GM18508 (cell line): ENCODE results near the gene SPARCL1.
"Not testable (repeated sequence)": the region's sequence is repeated elsewhere in the genome, so short reads cannot be mapped to it uniquely, and the experiment has no call there.

Source experiments
- ATAC-seq: cut with Tn5 transposase; IDR thresholded peaks from one replicate; pipeline ENCODE4 v1.9.1; 2021; ENCODE audit warnings: moderate number of reproducible peaks; ENCODE audit not compliant: insufficient read depth, unreplicated experiment

SPARCL1 gene

GRCh38 chr4:87462102-87462501 lies 67.1 kb downstream of the SPARCL1 start:
- ATAC-seq: no peak

- ATAC-seq: no peak
Observed at GRCh38 chr4:87461281-87461700, 67.9 kb downstream of the SPARCL1 start.

DNA sequence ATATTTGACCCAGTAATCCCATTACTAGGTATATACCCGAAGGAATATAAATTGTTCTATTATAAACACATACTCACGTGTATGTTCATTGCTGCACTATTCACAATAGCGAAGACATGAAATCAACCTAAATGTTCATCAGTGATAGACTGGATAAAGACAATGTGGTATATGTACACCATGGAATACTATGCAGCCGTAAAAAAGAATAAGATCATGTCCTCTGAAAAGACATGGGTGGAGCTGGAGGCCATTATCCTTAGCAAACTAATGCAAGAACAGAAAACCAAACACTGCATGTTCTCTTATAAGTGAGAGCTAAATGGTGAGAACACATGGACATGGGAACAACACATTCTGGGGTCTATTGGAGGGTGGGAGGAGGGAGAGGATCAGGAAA lies 70.3 kb downstream of the SPARCL1 start:
- ATAC-seq: no peak

DNA sequence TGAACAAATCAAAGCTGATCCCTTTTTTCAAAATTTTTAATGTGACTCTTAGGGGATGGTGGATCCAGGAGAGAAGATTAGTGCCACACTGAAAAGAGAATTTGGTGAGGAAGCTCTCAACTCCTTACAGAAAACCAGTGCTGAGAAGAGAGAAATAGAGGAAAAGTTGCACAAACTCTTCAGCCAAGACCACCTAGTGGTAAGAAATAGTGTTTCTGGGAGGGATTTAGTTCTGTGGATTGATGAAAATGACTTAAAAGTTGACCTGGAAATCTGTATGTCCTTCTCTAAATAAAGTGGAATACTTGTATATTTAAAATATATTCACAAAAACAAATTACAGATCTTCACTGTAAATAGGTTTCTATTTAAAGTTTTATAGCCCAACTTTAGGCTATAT lies 77.6 kb downstream of the SPARCL1 start:
- ATAC-seq: no peak

DNA sequence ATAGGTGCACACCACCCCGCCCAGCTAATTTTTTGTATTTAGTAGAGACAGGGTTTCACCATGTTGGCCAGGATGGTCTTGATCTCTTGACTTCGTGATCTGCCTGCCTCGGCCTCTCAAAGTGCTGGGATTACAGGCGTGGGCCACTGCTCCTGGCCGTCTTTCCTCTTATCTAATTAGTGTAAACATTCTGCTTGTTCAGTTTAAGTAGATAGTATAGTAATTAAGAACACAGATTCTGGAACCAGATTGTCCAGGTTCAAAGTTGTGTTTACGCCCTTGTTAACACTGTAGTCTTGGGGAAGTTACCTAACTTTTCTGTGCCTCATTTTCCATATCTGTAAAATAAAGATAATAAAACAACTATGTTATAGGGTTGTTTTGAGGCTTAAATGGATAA lies 82.8 kb downstream of the SPARCL1 start:
- not testable (repeated sequence) for ATAC-seq

GRCh38 chr4:87445964-87446363 lies 83.2 kb downstream of the SPARCL1 start:
- ATAC-seq: no peak

- no peak for ATAC-seq
Observed at GRCh38 chr4:87444741-87445140, 84.4 kb downstream of the SPARCL1 start.

GRCh38 chr4:87442889-87443288 lies 86.3 kb downstream of the SPARCL1 start:
- no peak for ATAC-seq

DNA sequence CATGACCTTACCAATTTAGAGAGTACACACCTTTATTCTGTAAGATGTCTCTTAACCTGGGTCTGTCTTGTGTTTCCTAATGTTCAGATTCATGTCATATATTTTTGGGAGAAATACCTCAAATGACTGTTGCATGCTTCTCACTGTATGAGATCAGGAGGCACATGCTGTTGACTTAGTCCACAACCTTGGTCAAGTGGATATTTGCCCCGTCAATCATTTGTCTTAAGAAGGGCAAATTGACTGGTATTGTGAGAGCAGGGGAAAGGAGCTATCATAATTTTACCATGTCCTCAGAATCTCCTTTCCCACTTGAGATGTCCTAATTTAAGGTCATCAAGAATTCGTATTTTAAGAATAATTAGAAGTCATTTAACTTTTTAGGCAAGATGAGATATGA lies 95.8 kb downstream of the SPARCL1 start:
- ATAC-seq: no peak

DNA sequence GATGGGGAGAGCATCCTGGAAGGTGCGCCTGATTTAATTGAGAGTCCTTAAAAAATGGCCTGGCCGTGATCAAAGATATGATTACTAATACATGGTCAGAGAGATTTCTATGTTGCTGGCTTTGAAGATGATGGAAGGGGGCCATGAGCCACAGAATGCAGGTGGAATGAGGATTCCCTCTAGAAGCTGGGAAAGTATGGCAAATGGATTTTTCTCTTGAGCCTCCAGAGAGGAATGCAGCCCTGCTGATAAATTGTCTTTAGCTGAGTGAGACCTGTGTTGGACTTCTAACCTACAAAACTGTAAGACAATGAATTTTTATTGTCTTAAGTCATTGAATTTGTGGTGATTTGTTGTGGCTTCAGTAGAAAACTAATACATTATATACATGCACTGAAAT lies 99.1 kb downstream of the SPARCL1 start:
- ATAC-seq: no peak

GRCh38 chr4:87428979-87429378 lies 100.2 kb downstream of the SPARCL1 start:
- no peak for ATAC-seq

GRCh38 chr4:87427518-87427868 lies 101.7 kb downstream of the SPARCL1 start:
- ATAC-seq: no peak

DNA sequence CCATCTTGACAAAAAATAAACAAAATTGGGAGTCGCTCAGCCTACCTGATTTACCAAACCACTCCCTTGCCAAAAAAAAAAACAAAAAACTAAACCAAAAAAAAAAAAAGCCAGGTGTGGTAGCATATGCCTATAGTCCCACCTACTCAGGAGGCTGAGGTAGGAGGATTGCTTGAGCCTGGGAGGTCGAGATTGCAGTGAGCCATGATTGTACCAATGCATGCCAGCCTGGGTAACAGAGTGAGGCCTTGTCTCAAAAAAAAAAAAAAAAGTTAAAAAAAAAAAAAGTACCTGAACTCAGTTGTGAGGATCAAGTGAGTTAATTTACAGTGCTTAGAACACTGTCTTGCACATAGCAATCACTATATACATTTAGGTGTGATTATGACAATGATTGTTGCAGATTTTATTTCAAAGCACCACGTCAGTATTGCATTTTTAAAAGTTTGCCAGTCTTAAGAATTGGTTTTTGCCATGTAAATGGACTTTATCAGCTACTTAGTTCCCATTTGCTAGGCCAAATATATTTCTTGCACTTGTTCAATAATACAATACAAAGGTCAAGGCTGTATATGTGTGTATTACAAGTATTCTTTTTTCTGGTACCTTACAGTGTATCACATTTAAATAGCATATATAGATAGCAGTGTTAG lies 102.2 kb downstream of the SPARCL1 start:
- no peak for ATAC-seq

DNA sequence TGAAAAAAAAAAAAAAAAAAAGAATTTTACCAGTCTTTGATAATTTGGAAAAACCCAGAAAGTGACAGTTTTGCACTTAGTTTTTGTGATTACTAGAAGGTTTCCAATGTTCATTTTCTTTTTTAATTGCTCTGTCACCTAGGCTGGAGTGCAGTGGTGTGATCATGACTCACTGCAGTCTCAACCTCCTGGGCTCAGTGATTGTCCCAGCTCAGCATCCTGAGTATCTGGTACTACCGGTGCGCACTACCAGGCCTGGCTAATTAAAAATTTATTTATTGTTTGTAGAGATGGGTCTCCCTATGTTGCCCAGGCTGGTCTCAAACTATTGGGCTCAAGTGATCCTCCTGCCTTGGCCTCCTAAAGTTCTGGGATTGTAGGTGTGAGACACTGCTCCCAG lies 103.5 kb downstream of the SPARCL1 start:
- ATAC-seq: no peak

DNA sequence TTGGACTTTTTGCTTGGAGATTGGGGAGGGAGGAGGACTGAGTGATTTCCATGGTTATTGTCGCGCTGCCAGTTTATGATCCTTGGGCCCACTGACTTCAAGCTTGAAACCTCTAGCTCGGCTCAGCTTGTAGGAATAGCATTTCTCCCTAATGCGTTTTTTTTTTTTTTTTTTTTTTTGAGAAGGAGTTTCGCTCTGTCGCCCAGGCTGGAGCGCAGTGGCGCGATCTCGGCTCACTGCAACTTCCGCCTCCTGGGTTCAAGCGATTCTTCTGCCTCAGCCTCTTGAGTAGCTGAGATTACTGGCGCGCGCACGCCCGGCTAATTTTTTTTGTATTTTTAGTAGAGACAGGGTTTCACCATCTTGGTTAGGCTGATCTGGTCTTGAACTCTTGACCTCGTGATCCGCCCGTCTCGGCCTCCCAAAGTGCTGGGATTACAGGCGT lies 105.1 kb downstream of the SPARCL1 start:
- not testable (repeated sequence) for ATAC-seq
